ENCODE results near the gene AVP.
A peak's percentile ranks its signal among the peaks of the same experiment; 100 is the strongest.
"Not testable (repeated sequence)": the region's sequence is repeated elsewhere in the genome, so short reads cannot be mapped to it uniquely, and the experiment has no call there.

AVP gene

GRCh38 chr20:3084283-3084985, at the start of gene AVP:
AVP (minus strand) TSS chr20:3084724; CDS start chr20:3084674, 50 bp downstream.
- no peak for DNase-seq (ENCODE audit: low spot score)

GRCh38 chr20:3134151-3134550, 49.6 kb upstream of the AVP start:
- peak; percentile 28 for DNase-seq (ENCODE audit: low spot score)

- no peak for DNase-seq (ENCODE audit: low spot score)
Observed at GRCh38 chr20:3133155-3133554, 48.6 kb upstream of the AVP start.

GRCh38 chr20:3130051-3130600, 45.6 kb upstream of the AVP start:
- DNase-seq (ENCODE audit: low spot score) = no peak

GRCh38 chr20:3129094-3129493, 44.6 kb upstream of the AVP start:
- no peak for DNase-seq (ENCODE audit: low spot score)

- DNase-seq (ENCODE audit: low spot score) = no peak
Observed at GRCh38 chr20:3128275-3128984, 43.9 kb upstream of the AVP start.

GRCh38 chr20:3126527-3126859, 42.0 kb upstream of the AVP start:
- DNase-seq (ENCODE audit: low spot score) = no peak

GRCh38 chr20:3125776-3126526, 41.4 kb upstream of the AVP start:
- not testable (repeated sequence) for DNase-seq (ENCODE audit: low spot score)

GRCh38 chr20:3124773-3125560, 40.4 kb upstream of the AVP start:
- DNase-seq (ENCODE audit: low spot score) = not testable (repeated sequence)

GRCh38 chr20:3124163-3124562, 39.6 kb upstream of the AVP start:
- DNase-seq (ENCODE audit: low spot score) = not testable (repeated sequence)

GRCh38 chr20:3123542-3123941, 39.0 kb upstream of the AVP start:
- DNase-seq (ENCODE audit: low spot score) = no peak

GRCh38 chr20:3121955-3122610, 37.6 kb upstream of the AVP start:
- DNase-seq (ENCODE audit: low spot score) = no peak

GRCh38 chr20:3121271-3121911, 36.9 kb upstream of the AVP start:
- DNase-seq (ENCODE audit: low spot score) = no peak

- no peak for DNase-seq (ENCODE audit: low spot score)
Observed at GRCh38 chr20:3119044-3119443, 34.5 kb upstream of the AVP start.

- DNase-seq (ENCODE audit: low spot score) = peak; percentile 63
Observed at GRCh38 chr20:3117839-3118379, 33.4 kb upstream of the AVP start.

GRCh38 chr20:3116341-3116740, 31.8 kb upstream of the AVP start:
- DNase-seq (ENCODE audit: low spot score) = no peak

GRCh38 chr20:3115190-3116107, 30.9 kb upstream of the AVP start:
- DNase-seq (ENCODE audit: low spot score) = peak; percentile 90

GRCh38 chr20:3111995-3112394, 27.5 kb upstream of the AVP start:
- DNase-seq (ENCODE audit: low spot score) = no peak

GRCh38 chr20:3111507-3111906, 27.0 kb upstream of the AVP start:
- DNase-seq (ENCODE audit: low spot score) = no peak
